GM12875 (cell line): Measurements from ENCODE around the gene CFAP410.

Experiments
- H3K4me3 ChIP-seq: one replicate; pipeline ENCODE4 v1.5.1; 2011; ENCODE audit warnings: low read depth, low read length, control low read depth
- CTCF ChIP-seq: IDR thresholded peaks from 2 replicates; pipeline ENCODE4 v1.5.1; 2011; ENCODE audit warnings: low read depth, mild to moderate bottlenecking, control low read depth, inconsistent platforms, low read length, moderate library complexity, borderline replicate concordance; ENCODE audit not compliant: insufficient read depth

The CFAP410 gene

DNA sequence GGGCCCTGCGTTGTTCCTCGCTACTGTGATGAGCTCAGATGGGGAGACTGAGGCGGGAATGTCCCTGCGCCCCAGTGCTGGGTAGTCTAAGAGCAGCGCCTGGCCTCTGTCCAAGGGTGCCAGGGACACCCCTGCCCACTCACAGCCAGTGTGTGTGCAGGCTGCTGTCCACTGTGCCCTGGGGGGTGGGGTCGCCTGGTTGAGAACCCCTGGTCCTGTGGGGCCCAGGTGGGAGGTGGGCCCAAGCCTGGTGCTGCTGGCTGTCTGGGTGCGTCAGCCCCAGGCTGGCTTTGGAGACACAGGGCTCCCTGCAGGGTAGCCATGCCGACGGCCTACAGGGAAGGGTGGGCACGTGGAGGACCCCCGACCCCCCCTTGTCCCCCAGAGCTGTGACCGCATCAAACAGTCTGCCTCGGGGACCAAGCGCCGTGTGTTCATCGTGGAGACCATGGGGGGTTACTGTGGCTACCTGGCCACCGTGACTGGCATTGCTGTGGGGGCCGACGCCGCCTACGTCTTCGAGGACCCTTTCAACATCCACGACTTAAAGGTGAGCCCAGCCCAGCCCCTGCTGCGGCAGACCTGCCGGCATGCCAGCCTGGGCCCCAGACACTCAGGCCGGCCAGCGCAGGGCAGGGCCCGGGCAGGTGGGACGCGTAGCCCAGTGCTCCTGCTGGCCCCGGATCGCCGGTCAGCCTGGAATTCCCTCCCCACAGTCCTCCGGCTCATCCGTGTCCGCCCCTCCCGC lies 14.9 kb downstream of the CFAP410 start:
- no peak overlapping the region for H3K4me3 ChIP-seq
- no peak for TF ChIP-seq CTCF

DNA sequence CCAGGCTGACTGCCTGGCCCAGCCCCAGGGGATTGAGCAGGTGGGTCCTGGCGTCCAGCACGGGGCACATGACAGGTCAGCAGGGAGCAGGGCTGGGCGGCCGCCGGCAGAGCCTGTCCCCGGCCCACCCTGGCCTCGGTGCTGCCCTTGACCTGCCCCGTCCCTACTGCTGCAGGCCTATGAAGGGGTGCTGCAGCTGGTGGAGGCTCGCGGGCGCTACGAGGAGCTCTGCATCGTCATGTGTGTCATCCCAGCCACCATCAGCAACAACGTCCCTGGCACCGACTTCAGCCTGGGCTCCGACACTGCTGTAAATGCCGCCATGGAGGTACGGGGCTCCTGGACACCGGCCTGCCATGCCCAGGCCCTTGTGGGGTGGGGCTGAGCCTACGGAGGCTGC lies 15.6 kb downstream of the CFAP410 start:
- H3K4me3 ChIP-seq = no peak overlapping the region
- TF ChIP-seq CTCF = no peak

DNA sequence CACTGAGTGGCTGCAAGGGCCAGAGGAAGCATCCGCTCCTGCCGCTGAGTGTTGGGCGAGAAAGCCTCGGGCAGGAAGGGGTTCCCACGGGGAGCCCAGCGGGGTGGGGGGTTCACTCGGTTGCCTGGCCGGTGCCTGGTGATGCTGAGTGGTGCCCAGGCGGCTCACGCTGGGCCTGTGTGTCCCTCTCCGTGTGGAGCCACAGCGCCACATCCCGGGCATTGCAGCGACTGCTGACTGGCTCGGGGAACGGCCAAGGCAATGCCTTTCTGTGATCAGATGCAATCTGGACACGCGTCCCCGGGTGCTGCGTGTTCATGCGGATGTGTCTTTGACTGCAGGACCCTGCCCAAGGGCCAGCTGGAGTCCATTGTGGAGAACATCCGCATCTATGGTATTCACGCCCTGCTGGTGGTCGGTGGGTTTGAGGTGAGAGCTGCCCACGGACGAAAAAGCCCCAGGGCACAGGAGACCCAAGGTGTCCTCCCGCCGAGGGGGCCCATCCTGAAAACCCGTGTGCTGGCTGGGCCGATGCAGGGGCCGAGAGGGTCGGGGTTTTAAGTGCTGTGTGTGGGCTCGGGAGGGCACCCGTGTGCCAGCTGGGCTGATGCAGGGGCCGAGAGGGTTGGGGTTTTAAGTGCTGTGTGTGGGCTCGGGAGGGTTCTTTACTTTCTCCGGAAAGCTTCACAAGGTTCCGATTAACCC lies 16.4 kb downstream of the CFAP410 start:
- H3K4me3 ChIP-seq = no peak overlapping the region
- no peak for TF ChIP-seq CTCF

GRCh38 chr21:44321846-44322450 lies 17.2 kb downstream of the CFAP410 start:
- H3K4me3 ChIP-seq = no peak overlapping the region
- no peak for TF ChIP-seq CTCF

GRCh38 chr21:44320847-44321246 lies 18.3 kb downstream of the CFAP410 start:
- H3K4me3 ChIP-seq = no peak overlapping the region
- TF ChIP-seq CTCF = no peak

DNA sequence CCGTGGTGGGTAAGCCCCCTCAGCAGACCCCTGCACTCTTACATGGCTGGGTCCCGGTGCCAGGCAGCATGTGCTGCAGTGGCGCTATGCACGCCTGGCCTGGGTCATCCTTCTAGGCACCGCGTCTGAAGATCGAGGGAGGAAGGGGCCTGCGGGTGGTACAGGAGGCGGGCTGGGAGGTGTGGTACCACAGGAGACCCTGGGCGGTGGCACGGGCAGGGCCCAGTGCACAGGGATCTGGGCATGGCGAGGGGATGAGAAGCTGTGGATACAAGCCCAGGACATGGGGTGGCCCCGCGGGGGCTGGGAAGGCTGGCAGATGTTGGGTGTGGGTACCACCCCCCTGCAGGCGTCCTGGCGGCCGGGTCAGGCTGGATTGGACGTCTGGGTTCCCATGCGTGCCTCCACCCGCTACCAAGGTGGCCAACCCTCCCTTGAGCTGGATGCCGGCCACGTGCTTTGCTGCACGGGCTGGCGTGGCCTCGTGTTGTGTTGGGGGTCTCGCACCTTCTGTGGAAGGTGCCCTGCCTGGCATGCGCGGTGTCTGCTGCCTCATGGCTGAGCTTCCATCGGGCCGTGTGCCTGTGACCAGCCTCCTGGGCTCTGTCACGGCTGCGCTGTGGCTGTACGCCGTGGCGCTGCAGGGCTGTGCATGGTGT lies 19.7 kb downstream of the CFAP410 start:
- H3K4me3 ChIP-seq = no peak overlapping the region
- no peak for TF ChIP-seq CTCF
